Parathyroid adenoma (tissue), 2 donors: ENCODE measurements around the gene MAST2.

Experiments
- H2AFZ ChIP-seq: fragments of 300-600 bp; sonication (generic); one replicate; pipeline ENCODE4 v1.7.0; 2017; ENCODE audit warnings: antibody characterized with exemption, mild to moderate bottlenecking
- H3K27ac ChIP-seq: fragments of 300-600 bp; sonication (generic); one replicate; pipeline ENCODE4 v1.7.0; 2017
- H3K27me3 ChIP-seq: fragments of 300-600 bp; sonication (generic); one replicate; pipeline ENCODE4 v1.7.0; 2017; ENCODE audit warnings: low read length; ENCODE audit not compliant: control insufficient read depth, insufficient read depth
- H3K36me3 ChIP-seq: fragments of 300-600 bp; sonication (generic); one replicate; pipeline ENCODE4 v1.7.0; 2017; ENCODE audit warnings: low read length; ENCODE audit not compliant: control insufficient read depth, insufficient read depth
- H3K4me1 ChIP-seq: fragments of 300-600 bp; sonication (generic); one replicate; pipeline ENCODE4 v1.7.0; 2017; ENCODE audit warnings: control low read depth
- H3K4me2 ChIP-seq: fragments of 300-600 bp; sonication (generic); one replicate; pipeline ENCODE4 v1.7.0; 2017; ENCODE audit warnings: low read length
- H3K4me3 ChIP-seq: fragments of 300-600 bp; sonication (generic); one replicate; pipeline ENCODE4 v1.7.0; 2017; ENCODE audit warnings: low read depth, low read length
- H3K79me2 ChIP-seq: fragments of 300-600 bp; sonication (generic); one replicate; pipeline ENCODE4 v1.7.0; 2017; ENCODE audit warnings: control low read depth
- H3K9ac ChIP-seq: fragments of 300-600 bp; sonication (generic); one replicate; pipeline ENCODE4 v1.7.0; 2017; ENCODE audit warnings: mild to moderate bottlenecking
- H3K9me3 ChIP-seq: fragments of 300-600 bp; sonication (generic); one replicate; pipeline ENCODE4 v1.7.0; 2017; ENCODE audit warnings: low read length; ENCODE audit not compliant: control insufficient read depth
- TF ChIP-seq, protein P1 (sequence below): fragments of 300-600 bp; sonication (generic); IDR thresholded peaks from one replicate; pipeline ENCODE4 v1.7.0; 2017; ENCODE audit warnings: antibody characterized with exemption, mild to moderate bottlenecking
- donor health status: primary hyperparathyroidism.

Gene MAST2

DNA sequence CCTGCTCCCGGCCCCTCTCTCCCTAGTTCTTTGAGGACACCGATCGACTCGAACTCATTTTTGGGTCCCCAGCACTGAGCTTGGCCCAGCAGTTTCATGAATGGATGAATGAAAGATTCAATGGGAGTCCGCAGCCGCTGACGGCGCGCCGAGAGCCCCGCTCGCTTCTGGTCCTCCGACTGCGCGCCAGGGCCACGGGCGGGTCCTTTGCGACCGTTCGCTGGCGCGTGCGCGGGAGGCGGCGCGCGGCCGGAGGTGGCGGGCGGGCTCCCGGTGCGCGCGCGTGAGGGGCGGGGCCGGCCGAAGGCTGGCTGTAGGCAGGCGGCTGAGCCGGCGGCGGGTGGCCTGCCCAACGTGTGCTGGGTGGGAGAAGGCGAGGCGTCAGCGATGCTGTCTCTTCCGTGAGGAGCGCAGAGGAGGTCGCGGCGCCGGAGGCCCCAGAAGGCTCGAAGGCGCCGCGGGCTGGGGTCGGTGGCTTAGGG is at the start of gene MAST2:
Gene MAST2 (plus strand): TSS at position 314 of the 482 bp plus-strand sequence. CDS start 284 bp downstream, outside the sequence.
- TF ChIP-seq, protein P1, sequence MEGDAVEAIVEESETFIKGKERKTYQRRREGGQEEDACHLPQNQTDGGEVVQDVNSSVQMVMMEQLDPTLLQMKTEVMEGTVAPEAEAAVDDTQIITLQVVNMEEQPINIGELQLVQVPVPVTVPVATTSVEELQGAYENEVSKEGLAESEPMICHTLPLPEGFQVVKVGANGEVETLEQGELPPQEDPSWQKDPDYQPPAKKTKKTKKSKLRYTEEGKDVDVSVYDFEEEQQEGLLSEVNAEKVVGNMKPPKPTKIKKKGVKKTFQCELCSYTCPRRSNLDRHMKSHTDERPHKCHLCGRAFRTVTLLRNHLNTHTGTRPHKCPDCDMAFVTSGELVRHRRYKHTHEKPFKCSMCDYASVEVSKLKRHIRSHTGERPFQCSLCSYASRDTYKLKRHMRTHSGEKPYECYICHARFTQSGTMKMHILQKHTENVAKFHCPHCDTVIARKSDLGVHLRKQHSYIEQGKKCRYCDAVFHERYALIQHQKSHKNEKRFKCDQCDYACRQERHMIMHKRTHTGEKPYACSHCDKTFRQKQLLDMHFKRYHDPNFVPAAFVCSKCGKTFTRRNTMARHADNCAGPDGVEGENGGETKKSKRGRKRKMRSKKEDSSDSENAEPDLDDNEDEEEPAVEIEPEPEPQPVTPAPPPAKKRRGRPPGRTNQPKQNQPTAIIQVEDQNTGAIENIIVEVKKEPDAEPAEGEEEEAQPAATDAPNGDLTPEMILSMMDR = no peak
- Histone ChIP-seq H3K4me2 (peak within 1 kb of the TSS; percentile 90), H3K4me3 (peak within 1 kb of the TSS; percentile 53), H3K9ac (no peak within 1 kb of the TSS), H3K36me3 (no peaks in the 10 kb centered on the region), H3K27me3 (no peaks in the 10 kb centered on the region), H3K9me3 (no peaks in the 10 kb centered on the region), H3K79me2 (no peaks in the 10 kb centered on the region), H2AFZ (peak within 1 kb of the TSS; percentile 73), H3K4me1 (no peaks in the 10 kb centered on the region), H3K27ac (no peak within 1 kb of the TSS)

DNA sequence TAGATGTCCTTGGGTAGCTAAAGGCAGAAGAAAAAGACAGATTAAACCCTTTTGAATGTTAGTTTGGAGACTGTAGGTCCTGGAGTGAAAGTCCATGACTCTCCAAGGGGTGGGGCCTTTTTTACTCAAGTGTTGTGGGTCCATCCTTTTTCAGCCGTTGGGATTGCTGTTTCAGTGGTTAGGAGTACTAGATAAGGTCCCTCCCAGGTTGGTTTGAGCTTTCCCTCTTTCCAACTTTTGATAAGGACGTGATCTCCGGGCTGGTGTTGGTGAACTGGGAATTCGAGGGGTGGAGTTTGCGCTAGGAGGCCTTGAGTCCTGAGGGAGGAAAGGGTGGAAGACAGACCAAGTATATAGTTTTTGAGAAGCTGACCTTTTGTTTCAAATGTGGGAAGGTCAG is 47.7 kb upstream of the MAST2 start:
- no peaks in the 10 kb centered on the region for H3K4me1 ChIP-seq
- TF ChIP-seq, protein P1 = no peak
- H3K9ac ChIP-seq = no peak overlapping the region
- no peak overlapping the region for H2AFZ ChIP-seq
- no peaks in the 10 kb centered on the region for H3K9me3 ChIP-seq
- H3K27me3 ChIP-seq = no peaks in the 10 kb centered on the region
- no peaks in the 10 kb centered on the region for H3K36me3 ChIP-seq
- no peak overlapping the region for H3K4me2 ChIP-seq
- H3K79me2 ChIP-seq = no peaks in the 10 kb centered on the region
- H3K4me3 ChIP-seq = no peak overlapping the region
- no peak overlapping the region for H3K27ac ChIP-seq

DNA sequence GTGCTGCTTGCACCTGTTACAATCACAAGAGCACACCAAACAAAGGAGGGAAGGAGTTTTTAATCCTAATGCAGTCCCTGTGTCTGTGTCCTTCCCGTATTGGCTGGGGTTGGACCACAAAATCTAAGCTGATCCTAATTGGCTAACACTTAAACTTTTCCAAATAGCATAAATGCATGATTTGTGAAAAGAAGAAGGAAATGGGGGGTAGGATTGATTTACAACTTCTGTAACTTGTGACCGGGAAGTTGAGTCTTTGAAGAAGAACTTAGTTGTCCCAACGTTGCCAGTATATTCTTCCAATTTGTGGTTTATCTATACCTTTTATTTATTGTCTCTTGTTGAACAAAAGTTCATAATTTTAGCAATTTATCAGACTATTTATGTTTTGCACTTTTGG is 41.1 kb upstream of the MAST2 start:
- Histone ChIP-seq H3K4me3 (no peak overlapping the region), H3K27ac (no peak overlapping the region), H3K79me2 (no peaks in the 10 kb centered on the region), H2AFZ (no peak overlapping the region), H3K9ac (no peak overlapping the region), H3K4me1 (no peaks in the 10 kb centered on the region), H3K36me3 (no peaks in the 10 kb centered on the region), H3K27me3 (no peaks in the 10 kb centered on the region), H3K4me2 (no peak overlapping the region), H3K9me3 (no peaks in the 10 kb centered on the region)
- TF ChIP-seq, protein P1 = no peak

DNA sequence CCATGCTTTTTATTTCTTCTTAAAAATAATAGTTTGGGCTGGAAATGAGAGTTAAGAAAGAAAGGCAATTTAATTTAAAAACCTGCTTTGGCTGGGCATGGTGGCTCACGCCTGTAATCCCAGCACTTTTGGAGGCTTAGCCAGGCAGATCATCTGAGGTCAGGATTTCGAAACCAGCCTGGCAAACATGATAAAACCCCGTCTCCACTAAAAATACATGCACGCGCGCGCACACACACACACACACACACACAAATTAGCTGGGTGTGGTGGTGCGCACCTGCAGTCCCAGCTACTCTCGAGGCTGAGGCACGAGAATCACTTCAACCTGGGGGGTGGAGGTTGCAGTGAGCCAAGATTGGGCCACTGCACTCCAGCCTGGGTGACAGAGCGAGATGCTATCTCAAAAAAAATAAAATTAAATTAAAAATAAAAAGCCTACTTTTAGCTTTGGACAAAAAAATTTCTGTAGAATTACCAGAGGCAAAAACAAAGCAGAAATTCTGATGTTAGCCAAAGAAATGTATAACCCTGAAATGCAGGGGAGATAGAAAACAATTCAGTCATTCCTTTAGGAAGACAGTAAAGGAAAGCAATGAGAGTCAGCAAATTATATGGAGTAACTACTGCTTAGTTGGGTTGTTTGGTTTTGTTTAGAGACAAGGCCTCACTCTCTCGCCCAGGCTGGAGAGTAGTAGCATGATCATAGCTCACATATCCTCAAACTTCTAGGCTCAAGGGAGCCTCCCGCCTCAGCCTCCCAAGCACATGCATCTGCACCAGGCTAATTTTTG is 37.2 kb upstream of the MAST2 start:
- H3K27ac ChIP-seq = no peak overlapping the region
- no peak overlapping the region for H3K4me2 ChIP-seq

More for the DNA sequence above, 37.2 kb upstream of the MAST2 start:
- H3K9ac ChIP-seq = no peak overlapping the region
- H3K4me1 ChIP-seq = no peaks in the 10 kb centered on the region
- no peak overlapping the region for H3K4me3 ChIP-seq
- no peaks in the 10 kb centered on the region for H3K27me3 ChIP-seq
- no peaks in the 10 kb centered on the region for H3K79me2 ChIP-seq
- TF ChIP-seq, protein P1 = no peak
- no peaks in the 10 kb centered on the region for H3K36me3 ChIP-seq
- H3K9me3 ChIP-seq = no peaks in the 10 kb centered on the region
- no peak overlapping the region for H2AFZ ChIP-seq
